Measurements from ENCODE around the gene ZNF653. TPM values are rescaled to one million over a fixed set of nuclear protein-coding genes. Genes with fewer than 3 reads are reported as not detected.

ZNF653 gene, protein sequence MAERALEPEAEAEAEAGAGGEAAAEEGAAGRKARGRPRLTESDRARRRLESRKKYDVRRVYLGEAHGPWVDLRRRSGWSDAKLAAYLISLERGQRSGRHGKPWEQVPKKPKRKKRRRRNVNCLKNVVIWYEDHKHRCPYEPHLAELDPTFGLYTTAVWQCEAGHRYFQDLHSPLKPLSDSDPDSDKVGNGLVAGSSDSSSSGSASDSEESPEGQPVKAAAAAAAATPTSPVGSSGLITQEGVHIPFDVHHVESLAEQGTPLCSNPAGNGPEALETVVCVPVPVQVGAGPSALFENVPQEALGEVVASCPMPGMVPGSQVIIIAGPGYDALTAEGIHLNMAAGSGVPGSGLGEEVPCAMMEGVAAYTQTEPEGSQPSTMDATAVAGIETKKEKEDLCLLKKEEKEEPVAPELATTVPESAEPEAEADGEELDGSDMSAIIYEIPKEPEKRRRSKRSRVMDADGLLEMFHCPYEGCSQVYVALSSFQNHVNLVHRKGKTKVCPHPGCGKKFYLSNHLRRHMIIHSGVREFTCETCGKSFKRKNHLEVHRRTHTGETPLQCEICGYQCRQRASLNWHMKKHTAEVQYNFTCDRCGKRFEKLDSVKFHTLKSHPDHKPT
- polyA plus RNA-seq (ENCODE audit: insufficient read length), result 6.7 TPM

DNA sequence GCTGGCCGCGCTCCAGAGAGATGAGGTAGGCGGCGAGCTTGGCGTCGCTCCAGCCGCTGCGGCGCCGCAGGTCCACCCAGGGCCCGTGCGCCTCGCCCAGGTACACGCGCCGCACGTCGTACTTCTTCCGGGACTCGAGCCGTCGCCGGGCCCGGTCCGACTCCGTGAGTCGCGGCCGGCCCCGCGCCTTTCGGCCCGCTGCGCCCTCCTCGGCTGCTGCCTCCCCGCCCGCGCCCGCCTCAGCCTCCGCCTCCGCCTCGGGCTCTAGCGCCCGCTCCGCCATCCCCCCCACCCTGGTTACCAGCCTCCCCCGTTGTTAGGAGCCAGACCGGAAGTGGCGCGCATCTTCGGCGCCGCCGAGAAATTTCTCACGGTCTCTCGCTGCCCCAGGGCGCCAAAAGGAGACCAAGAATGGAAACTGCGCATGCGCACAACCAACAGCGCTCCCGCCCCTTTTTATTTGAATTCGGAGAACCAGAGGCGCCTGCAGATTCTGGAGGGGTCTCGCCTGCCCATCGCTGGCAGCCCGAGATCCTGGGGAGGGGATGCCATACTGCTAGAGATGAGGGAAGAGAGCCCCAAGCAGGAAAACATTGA is at the start of gene ZNF653:
TSS of gene ZNF653 (minus strand) at position 336 of the 597 bp plus-strand sequence. CDS start at position 283, 53 bp downstream.
- peak; percentile 96 for DNase-seq

DNA sequence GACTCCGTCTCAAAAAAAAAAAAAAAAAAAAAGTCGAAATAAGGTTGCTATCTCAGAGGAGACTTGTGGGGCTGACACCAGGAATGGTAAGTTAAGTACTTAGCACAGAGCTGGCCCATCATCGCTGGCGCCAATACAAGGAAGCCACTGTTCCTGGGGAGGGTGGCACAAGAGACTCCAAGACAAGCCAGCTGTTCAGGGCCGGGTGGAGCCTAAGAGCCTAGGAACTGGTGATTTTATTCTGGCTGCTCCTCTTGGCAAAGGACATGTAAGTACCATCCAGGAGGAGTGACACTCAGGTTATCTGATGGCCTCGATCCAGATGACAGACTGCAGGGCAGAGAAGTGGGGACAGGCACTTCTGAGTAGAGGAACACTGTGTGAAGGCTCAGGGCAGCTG is 49.6 kb upstream of the ZNF653 start:
- no peak for DNase-seq

DNA sequence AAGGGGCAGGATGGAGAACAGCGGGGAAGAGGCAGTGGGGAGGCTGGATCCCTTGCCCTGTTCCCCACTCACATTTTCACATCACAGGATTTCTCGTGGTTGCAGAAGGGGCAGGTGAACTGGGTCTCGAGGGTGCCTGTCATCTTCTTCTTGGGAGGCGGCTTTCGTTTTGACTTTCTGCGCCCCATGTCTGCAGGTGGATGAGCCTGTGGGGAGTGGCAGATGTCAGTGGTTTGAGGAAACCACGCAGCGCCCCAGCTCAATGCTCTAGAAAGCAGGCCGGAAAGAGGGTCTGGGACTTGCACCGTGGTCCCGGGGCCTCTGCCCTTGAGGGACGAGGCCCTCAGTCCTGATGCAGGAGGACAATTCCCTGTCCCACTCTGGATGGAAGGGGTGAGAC is 48.5 kb upstream of the ZNF653 start:
- DNase-seq, result no peak

DNA sequence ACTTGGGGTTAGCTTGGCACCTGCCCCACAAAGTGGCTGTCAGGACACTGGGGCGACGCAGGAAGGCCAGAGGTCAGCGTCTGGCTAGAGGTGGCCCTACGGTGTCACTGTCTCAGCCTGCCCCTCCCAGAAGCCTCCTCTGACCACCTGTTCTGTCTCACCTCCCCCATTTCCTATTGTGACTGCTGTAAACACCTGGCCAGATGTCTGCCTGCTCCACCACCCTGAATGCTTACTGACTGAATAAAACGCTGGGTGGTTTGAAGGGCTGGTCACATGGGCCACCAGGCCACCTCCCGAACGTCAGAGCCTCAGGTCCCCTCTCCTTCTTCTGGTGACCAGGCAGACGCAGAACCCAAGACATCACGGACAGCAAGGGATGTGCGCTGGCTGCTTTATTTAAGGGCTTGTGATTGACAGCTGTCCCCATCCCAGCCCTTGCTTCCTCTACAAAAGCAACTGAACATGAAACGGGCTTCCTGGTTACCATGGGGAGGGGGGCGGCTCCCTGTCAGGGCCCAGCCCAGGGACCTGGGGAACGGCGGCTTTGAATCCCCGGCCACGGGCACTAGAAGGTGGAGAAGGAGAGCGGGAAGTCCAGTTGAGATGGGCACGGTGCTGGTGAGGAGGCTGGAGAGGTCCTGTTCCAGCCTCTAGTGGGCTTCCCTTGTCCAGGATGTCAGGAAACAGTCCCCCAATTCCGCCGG is 47.2 kb upstream of the ZNF653 start:
- no peak for DNase-seq

DNA sequence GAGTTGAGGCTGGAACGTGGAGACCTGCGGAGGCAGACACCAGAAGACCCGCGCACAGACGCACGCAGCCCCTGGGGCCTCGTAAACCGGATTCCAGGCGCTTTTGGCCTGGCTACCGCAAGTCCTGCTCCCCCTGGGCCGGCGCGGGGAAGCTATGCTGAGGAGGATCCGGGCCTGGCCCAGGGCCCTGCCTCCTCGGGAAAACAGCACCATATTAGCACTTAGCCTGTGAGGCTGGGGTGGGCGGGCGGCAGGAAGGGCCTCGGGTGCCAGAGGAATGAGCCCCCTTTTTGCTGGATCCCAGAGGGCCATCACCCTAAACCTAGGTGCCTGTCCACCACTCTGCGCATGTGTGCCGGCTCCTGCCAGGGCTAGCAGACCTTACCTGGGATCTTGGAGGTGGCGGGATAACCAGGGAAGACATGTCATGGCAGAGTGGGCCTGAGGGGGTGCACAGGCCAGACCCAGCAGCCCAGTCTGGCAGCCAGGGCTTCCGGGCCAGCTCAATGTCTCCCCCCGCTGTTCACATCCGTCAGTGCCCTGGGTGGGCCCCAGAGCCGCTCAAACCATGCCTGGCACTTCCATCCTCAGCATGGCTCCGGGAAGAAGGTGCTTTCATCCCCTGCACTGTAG is 46.1 kb upstream of the ZNF653 start:
- no peak for DNase-seq

DNA sequence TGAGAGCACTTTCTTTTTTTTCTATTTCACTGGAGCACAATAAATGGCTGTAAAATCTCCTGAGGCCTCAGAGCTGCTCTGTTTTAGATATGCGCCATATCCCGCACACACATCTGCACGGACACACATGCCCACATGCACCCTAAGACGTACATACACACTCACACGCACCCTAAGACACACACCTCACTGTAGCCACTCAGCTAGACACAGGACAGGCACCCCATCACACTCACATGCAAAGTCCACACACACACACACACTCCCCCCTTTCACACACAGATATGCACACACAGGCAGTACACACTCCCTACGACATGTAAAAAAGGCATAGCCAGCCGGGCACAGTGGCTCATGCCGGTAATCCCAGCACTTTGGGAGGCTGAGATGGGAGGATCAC is 44.6 kb upstream of the ZNF653 start:
- no peak for DNase-seq

DNA sequence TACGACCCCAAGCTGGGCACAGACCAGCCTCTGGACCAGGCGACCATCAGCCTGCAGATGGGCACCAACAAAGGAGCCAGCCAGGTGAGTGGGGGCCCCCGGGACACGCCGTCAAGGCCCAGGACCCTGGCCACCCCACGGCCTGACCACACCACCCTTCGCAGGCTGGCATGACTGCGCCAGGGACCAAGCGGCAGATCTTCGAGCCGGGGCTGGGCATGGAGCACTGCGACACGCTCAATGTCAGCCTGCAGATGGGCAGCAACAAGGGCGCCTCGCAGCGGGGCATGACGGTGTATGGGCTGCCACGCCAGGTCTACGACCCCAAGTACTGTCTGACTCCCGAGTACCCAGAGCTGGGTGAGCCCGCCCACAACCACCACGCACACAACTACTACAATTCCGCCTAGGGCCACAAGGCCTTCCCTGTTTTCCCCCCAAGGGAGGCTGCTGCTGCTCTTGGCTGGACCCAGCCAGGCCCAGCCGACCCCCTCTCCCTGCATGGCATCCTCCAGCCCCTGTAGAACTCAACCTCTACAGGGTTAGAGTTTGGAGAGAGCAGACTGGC is 43.8 kb upstream of the ZNF653 start:
- no peak for DNase-seq

DNA sequence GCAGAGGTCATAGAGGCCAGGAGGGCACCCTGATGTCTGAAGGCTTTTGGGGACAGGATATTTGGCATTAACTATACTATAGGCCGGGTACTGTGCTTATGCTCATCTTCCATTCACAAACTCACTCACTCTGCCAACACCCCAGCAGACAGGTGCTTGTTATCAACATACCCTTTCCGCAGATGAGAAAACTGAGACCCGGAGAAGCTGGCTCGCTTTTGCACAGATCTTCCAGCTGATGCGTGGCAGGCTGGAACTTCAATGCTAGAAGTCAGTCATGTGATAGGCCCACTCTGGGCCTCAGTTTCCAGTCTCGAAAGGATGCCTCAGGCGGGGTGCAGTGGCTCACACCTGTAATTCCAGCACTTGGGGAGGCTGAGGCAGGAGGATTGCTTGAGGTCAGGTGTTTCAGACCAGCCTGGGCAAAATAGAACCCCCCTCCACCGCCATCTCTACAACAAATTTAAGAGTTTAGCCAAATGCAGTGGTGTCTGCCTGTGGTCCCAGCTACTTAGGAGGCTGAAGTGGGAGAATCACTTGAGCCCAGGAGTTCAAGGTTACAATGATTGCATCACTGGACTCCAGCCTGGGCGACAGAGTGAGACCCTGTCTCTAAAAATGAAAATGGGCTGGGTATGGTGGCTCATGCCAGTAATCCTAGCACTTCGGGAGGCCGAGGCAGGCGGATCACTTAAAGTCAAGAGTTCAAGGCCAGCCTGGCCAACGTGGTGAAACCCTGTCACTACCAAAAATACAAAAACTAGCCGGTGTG is 42.5 kb upstream of the ZNF653 start:
- no peak for DNase-seq

DNA sequence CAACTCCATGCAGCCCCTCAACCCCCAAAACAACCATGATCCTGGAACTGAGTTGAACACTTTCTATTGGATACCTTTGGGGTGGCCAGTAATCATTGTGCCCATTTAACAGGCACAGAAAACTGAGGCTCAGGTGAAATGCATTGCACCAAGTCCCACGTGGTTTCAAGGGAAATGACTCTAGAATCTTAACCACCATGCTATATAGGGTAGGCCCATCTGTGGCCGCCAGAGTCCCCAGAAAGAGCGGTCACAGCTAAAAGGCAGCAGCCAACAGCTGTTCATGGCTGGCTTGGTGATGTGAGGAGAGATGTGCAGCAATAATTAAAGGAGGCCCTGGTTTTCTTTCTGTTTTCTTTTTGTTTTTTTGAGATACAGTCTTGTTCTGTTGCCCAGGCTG is 35.6 kb upstream of the ZNF653 start:
- no peak for DNase-seq

DNA sequence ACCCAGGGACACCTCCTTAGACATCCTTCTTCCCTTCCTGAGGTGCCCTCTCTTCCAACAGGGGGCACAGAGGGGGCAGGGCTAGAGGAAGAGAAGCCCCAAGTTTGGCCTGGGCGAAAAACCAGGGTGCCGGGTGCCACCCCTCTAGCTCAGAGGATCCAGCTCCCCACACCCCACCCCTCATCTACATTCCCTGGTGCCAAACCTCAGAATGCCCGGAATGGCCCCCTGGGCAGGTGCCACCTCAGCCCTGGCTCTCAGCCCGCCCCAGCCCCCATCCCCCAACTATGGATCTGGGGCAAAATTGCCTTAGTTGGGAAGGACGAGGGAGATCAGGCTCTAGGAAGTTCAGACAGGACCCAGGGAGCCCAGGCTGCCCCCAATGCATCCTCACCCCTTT is 35.0 kb upstream of the ZNF653 start:
- DNase-seq, result no peak

DNA sequence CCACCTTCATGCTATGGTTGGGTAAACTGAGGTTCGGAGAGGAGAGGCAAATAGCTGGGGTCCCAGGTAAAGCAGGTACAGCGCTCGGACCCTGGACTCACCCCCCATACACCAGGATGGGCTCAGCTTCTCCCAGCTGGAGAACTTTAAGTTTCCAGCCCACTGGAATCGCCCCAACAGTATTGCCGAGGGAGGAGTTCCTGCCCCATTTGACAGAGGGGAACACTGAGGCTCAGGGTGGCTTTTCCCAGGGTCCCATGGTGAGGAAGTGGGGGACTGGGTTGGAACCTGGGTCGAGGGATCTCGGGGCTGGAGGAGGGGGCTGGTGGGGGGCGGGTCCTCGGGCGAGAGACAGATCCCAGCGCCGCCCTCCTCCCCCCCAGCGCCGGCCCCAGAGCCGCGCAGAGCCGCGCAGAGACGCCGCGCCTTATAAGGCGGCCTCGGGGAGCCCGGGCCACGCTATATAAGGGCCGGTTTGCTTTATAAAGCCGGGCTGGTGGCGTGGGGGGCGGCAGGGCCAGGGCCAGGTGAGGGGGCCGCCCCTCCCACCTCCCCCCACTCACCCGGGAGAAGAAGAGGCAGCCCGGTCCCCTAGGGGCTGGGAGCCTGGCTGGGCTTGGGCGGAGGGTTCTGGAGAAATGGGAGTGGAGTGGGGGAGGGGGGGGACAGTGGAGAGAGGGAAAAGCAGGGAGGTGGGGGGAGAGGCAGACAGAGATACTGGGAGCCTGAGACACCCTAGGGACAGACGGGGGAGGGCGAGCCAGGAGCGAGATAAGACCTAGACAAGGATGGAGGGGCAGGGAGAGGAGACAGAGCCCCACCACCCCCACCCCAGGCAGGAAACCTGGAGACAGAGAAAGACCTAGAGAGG is 34.1 kb upstream of the ZNF653 start:
- DNase-seq, result no peak

DNA sequence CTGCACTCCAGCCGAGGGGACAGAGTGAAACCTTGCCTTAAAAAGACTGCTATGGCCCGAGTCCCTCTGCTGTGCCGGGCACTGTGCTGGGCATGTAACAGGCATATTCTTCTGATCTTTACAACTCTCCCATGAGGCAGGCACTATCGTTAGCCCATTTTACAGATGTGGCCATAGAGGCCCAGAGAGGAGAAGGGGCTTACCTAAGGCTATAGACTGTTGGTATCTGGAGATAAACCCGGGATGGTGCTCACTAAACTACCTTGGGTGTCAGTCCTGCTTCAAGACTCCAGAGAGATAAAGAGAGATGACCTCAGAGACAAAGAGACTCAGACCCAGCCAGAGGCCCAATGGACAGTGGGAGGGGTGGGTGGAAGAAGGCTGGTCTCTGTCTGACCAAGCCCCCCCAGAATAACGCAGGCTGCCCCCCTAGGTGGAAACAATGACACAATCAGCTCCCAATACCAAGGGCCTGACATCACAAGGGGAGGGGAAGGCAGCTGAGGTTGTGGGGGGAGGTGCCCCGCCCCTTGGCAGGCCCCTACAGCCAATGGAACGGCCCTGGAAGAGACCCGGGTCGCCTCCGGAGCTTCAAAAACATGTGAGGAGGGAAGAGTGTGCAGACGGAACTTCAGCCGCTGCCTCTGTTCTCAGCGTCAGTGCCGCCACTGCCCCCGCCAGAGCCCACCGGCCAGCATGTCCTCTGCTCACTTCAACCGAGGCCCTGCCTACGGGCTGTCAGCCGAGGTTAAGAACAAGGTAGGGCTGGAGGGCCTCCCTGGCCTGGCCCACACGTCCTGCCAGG is 32.8 kb upstream of the ZNF653 start, which contains the start of gene CNN1:
TSS of gene CNN1 (plus strand) at position 620 of the 805 bp plus-strand sequence. CDS start at position 697, 77 bp downstream.
- peak; percentile 73 for DNase-seq

DNA sequence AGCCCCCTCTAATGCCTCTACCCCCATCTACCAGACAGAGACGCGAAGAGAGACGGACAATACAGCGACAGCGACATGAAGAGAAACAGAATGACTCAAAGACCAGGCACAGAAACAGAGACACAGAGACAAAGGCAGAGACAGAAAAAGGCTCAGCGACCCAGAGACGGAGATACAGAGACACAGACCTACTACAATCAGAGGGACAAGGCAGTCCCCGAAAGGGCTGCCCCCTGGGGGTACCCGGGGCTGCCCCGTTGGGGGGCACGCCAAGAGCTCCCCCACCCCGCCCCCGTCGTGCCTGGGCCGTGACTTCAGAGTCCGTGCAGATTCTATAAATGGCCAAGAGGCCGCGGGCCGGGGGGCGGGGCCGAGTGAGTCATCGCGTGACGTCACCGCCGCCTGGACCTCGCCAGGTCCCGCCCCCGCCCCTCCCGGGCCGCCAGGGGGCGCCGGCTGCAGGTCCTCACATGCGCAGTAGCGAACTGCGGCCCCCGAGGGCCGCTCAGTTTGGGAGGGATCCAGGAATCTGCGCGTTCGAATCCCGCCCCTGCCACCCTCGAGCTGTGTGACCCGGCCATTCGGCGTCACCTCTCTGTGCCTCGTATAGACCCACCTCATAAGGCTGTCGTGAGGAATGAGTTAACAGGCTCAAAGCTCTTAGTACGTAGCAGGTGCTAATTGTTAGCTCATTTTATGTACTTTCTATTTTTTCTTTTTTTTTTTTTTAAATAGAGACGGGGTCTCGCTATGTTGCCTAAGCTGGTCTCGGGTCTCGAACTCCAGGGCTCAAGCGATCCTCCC is 30.4 kb upstream of the ZNF653 start:
- DNase-seq, result peak; percentile 81

DNA sequence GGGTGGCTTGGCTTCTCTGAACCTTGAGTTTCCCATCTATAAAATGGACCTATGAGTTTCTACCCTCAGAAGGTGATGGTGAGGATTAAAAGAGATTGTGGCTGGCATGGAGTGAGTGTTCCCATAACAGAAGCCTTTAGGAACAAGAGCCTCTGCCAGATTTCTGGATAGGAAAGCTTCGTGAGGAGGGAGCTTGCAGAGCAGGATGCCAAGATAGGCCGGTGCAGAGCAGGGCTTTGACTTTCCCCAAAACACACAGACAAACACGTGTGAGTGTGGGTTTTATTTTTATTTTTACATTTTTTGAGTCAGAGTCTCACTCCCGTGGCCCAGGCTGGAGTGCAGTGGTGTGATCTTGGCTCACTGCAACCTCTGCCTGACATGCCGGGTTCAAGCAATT is 29.3 kb upstream of the ZNF653 start:
- no peak for DNase-seq

DNA sequence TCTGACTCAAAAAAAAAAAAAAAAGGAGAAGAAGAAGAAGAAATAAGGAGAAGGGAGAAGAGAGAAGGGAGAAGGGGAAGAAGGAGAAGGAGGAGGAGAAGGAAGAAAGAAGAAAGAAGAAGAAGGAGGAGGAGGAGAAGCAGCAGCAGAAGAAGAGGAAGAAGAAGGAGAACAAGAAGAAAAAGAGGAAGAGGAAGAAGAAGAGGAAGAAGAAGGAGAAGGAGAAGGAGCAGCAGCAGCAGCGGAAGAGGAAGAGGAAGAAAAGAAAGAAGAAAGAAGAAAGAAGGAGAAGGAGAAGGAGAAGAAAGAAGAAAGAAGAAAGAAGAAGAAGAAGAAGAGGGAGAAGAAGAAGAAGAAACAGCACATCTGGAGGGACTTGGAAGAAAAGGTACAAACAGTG is 28.9 kb upstream of the ZNF653 start:
- DNase-seq, result no peak

DNA sequence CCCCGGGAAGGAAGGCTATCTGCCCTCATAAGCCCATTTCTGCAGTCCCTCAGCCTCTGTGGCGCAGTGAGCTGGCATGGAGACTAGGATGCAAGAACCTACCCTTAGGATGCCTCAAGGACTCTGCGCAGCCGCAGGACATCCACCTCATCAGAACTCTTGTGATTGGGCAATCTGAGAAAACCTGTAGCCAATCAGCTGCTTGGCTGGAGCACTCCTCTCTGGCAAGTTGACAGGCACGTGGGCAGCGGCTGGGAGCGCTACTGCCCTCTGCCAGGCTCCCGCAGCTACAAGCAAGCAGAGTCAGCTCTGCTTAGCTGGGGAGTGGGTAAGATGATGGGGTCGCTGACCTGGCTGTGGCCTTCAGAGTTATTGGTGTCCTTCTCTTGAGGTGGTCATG is 24.8 kb upstream of the ZNF653 start:
- peak; percentile 52 for DNase-seq

DNA sequence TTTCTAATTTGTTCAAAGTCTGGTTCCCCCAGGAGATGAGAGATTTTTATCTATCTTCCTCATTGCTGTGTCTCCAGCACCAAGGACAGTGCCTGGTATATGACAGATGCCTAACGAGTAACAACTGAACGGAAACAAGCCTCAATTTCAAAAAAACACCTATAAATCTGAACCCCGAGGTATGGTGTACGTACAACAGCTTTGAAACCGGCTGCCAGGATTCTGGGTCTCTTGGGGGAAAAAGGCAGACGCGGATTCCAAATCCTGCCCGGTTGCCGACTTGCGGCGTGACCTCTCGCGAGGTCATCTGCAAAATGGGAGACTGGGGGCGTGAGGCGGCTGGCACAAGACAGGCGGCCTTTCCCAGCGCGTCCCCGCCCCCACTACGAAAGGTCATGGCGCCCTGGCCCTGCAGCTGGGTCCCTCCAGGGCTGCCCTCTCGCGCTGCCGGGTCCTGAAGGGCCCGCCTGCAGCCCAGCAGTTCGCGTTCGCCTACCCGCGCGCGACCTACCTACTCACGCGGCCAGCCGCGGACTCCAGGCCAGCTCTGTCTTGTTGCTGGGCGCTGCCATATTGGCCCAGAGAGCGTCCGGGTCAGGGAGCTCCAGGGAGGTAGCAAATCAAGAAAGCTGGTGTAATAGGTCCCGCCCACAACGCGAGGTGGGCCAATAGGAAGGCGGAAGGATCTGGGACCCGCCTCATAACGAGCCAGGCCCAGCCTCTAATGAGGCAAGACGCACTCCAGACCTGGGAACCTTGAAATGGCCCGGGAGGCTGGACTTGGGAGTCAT is 23.1 kb upstream of the ZNF653 start, which contains the start of gene ECSIT:
TSS of gene ECSIT (minus strand) at position 584 of the 791 bp plus-strand sequence. CDS start 9,964 bp downstream, outside the sequence.
- DNase-seq, result peak; percentile 98

DNA sequence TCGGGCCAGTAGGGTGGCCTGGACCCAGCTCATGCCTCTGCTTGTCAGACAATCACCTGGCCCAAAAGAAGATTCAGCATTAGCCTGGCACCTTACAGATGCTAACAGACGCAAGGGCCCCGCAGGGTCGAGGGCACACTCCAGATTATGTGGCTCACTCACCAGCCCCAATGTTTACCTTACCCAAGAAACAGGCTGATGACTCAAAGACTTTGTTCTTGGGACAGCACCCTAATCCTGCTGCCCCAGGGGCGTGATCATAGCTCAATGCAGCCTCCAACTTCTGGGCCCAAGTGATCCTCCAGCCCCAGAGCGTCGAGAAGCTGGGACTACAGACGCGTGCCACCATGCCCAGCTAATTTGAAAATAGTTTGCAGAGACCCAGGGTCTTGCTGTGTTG is 13.5 kb upstream of the ZNF653 start:
- DNase-seq, result no peak

Measured in hindlimb muscle (tissue), 1 donor.